Measurements from ENCODE around the gene IDUA. TPM values are rescaled to one million over a fixed set of nuclear protein-coding genes. Genes with fewer than 3 reads are reported as not detected.
A peak's percentile ranks its signal among the peaks of the same experiment; 100 is the strongest.
"Not testable (repeated sequence)": the region's sequence is repeated elsewhere in the genome, so short reads cannot be mapped to it uniquely, and the experiment has no call there.

The IDUA gene
- 10.2 TPM for total RNA-seq

GRCh38 chr4:986879-987623 lies at the start of gene IDUA:
Gene IDUA (plus strand): TSS chr4:987044. CDS start chr4:987085, 41 bp downstream.
- DNase-seq: peak; percentile 85

- DNase-seq: not testable (repeated sequence)
Measured at GRCh38 chr4:939508-939907, 47.3 kb upstream of the IDUA start.

- DNase-seq: no peak
Measured at GRCh38 chr4:945274-946102, 41.4 kb upstream of the IDUA start.

GRCh38 chr4:946103-946450 lies 40.8 kb upstream of the IDUA start:
- DNase-seq: no peak

GRCh38 chr4:946517-947471 lies 40.0 kb upstream of the IDUA start:
- no peak for DNase-seq

- no peak for DNase-seq
Measured at GRCh38 chr4:947491-947971, 39.3 kb upstream of the IDUA start.

- no peak for DNase-seq
Measured at GRCh38 chr4:948101-948935, 38.5 kb upstream of the IDUA start.

- no peak for DNase-seq
Measured at GRCh38 chr4:948936-949300, 37.9 kb upstream of the IDUA start.

GRCh38 chr4:949656-950055 lies 37.2 kb upstream of the IDUA start:
- DNase-seq: no peak

- DNase-seq: no peak
Measured at GRCh38 chr4:950136-951020, 36.5 kb upstream of the IDUA start.

- DNase-seq: no peak
Measured at GRCh38 chr4:951186-951585, 35.7 kb upstream of the IDUA start.

GRCh38 chr4:951594-952468 lies 35.0 kb upstream of the IDUA start:
- peak; percentile 53 for DNase-seq

- DNase-seq: no peak
Measured at GRCh38 chr4:952881-953573, 33.8 kb upstream of the IDUA start.

- no peak for DNase-seq
Measured at GRCh38 chr4:953574-953915, 33.3 kb upstream of the IDUA start.

GRCh38 chr4:954211-955020 lies 32.4 kb upstream of the IDUA start:
- DNase-seq: no peak

- DNase-seq: no peak
Measured at GRCh38 chr4:955161-955921, 31.5 kb upstream of the IDUA start.

- no peak for DNase-seq
Measured at GRCh38 chr4:955931-956381, 30.9 kb upstream of the IDUA start.

Measured in tongue (tissue), 2 donors.